IPS-20b (cell line): Measurements from ENCODE around the gene RIPPLY1.

Source experiments
- H3K27ac ChIP-seq: one replicate; pipeline ENCODE4 v1.5.1; 2013; ENCODE audit warnings: low read length
- H3K27me3 ChIP-seq: 2 replicates; pipeline ENCODE4 v1.6.1; 2013; ENCODE audit warnings: mild to moderate bottlenecking, low read length, inconsistent platforms; ENCODE audit not compliant: insufficient read depth
- H3K36me3 ChIP-seq: 2 replicates; pipeline ENCODE4 v1.6.1; 2013; ENCODE audit warnings: low read depth, mild to moderate bottlenecking, inconsistent platforms, low read length, moderate library complexity; ENCODE audit not compliant: insufficient read depth
- H3K4me1 ChIP-seq: 2 replicates; pipeline ENCODE4 v1.6.1; 2013; ENCODE audit warnings: mild to moderate bottlenecking, control low read depth, inconsistent platforms, low read length, moderate library complexity; ENCODE audit not compliant: insufficient read depth
- H3K4me3 ChIP-seq: 2 replicates; pipeline ENCODE4 v1.5.1; 2013; ENCODE audit warnings: mild to moderate bottlenecking, low read length, inconsistent platforms
- H3K9ac ChIP-seq: 2 replicates; pipeline ENCODE4 v1.6.1; 2013; ENCODE audit warnings: low read depth, mild to moderate bottlenecking, inconsistent platforms, low read length, moderate library complexity
- H3K9me3 ChIP-seq: 2 replicates; pipeline ENCODE4 v1.6.1; 2013; ENCODE audit warnings: mild to moderate bottlenecking, low read depth, low read length, inconsistent platforms; ENCODE audit not compliant: insufficient read depth

RIPPLY1 gene

DNA sequence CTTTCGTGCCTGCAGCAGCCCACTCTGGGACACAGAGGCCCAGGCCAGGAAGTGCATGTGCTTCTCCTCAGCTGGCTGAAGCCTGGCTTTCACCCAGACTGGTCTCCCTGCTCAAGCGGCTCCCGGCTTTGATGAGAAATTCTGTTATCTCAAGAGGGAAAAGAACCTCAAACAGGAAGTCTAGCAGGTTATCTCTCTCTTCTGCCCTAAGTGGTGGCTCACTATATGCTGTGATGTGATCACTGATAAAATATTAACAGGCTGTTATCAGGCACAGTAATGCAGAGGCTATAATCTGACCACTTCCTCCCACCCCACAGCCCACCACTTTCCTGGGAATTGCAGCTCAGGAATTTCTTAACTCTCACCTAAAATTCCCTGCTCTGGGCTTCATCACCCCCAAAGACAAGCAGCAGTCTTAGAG, 30.4 kb upstream of the RIPPLY1 start:
- no peaks in the 10 kb centered on the region for H3K4me1 ChIP-seq
- no peak overlapping the region for H3K4me3 ChIP-seq
- no peaks in the 10 kb centered on the region for H3K27me3 ChIP-seq
- H3K36me3 ChIP-seq, result no peaks in the 10 kb centered on the region
- H3K9ac ChIP-seq, result no peak overlapping the region
- H3K27ac ChIP-seq, result no peak overlapping the region
- no peaks in the 10 kb centered on the region for H3K9me3 ChIP-seq

DNA sequence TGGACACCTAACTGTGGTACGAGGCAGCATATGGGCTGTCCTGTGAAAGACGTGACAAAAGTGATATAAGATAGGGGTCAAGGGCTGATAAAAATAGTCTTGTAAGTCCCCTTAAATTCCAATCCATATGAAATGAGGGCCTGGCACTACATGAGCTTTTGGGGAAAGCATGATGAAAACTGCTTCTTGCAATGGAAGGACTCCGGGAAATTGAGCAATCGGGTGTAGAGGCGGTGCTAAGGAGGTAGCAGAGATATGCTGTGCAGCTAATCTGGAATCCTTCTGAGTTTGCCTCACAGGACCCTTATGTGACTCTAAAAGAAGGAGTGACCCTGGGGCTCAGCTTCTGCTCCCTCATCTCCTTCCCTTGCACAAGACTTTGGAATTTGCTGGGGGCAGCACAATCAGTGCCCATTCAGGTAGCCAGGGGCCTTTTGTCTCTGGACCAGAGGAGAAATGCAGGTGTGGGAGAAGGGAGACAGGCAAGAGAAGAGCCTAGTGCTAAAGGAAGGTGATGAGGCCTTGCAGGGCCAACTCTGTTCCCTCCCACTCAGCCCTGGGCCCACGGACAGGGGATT, 29.9 kb upstream of the RIPPLY1 start:
- Histone ChIP-seq H3K9me3 (no peaks in the 10 kb centered on the region), H3K9ac (no peak overlapping the region), H3K36me3 (no peaks in the 10 kb centered on the region), H3K4me3 (no peak overlapping the region), H3K27me3 (no peaks in the 10 kb centered on the region), H3K27ac (no peak overlapping the region), H3K4me1 (no peaks in the 10 kb centered on the region)

DNA sequence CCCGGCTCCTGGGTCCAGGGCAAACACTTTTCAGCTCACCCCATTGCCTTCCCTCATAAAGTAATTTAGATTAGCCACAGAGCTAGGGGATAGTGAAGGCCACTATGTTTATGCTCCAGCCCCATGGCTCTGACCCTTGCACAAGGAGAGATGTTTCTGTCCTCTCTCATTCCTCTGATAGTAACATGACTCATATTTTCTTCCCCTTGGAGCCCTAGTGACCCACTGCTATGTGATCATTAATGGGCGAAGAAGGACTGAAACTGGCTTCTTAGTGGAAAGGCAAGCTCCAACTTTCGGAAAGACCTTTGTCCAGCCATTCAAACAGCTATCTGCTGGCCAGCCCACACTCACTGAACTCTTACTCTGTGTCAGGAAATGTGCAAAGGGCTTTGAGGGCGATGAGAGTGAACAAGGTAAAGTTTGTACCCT, 29.4 kb upstream of the RIPPLY1 start:
- Histone ChIP-seq H3K9me3 (no peaks in the 10 kb centered on the region), H3K36me3 (no peaks in the 10 kb centered on the region), H3K27ac (no peak overlapping the region), H3K4me1 (no peaks in the 10 kb centered on the region), H3K27me3 (no peaks in the 10 kb centered on the region), H3K4me3 (no peak overlapping the region), H3K9ac (no peak overlapping the region)

DNA sequence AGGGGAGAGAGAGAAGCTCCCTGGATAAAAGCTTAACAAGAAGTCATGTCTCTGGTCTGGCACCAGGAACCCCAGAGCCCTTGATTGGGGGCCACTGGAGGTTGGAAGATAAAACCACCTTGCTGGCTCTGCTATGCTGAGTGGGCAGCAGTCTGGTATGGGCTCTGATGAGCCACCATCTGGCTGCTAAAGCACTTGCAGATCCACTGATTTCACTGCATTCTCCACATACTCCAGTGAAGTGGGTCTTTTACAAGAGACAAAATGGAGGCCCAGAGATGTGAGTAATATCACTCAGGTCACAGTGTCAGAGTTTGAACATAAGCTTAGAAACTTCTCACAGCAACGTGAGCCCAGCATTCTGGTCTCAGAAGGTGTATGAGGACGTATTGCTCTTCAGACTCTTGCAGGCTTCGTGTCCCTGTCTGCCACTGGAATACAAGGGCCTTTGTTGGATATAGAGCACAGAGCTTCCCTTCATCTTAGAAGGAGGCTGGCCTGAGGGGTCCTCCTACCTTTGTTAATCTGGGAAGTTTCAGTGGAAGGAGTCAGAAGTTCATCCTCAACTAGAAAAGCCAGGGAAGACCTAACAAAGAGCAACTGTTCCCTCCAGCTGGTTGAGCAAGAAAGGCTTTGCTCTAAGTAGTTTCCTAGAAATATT, 28.8 kb upstream of the RIPPLY1 start:
- Histone ChIP-seq H3K9me3 (no peaks in the 10 kb centered on the region), H3K27me3 (no peaks in the 10 kb centered on the region), H3K36me3 (no peaks in the 10 kb centered on the region), H3K4me3 (no peak overlapping the region), H3K27ac (no peak overlapping the region), H3K9ac (no peak overlapping the region), H3K4me1 (no peaks in the 10 kb centered on the region)

DNA sequence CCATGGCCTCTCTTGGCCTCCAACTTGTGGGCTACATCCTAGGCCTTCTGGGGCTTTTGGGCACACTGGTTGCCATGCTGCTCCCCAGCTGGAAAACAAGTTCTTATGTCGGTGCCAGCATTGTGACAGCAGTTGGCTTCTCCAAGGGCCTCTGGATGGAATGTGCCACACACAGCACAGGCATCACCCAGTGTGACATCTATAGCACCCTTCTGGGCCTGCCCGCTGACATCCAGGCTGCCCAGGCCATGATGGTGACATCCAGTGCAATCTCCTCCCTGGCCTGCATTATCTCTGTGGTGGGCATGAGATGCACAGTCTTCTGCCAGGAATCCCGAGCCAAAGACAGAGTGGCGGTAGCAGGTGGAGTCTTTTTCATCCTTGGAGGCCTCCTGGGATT, 25.1 kb upstream of the RIPPLY1 start:
- Histone ChIP-seq H3K9ac (no peak overlapping the region), H3K4me3 (no peak overlapping the region), H3K27ac (no peak overlapping the region), H3K4me1 (no peaks in the 10 kb centered on the region), H3K9me3 (no peaks in the 10 kb centered on the region), H3K36me3 (no peaks in the 10 kb centered on the region), H3K27me3 (no peaks in the 10 kb centered on the region)

DNA sequence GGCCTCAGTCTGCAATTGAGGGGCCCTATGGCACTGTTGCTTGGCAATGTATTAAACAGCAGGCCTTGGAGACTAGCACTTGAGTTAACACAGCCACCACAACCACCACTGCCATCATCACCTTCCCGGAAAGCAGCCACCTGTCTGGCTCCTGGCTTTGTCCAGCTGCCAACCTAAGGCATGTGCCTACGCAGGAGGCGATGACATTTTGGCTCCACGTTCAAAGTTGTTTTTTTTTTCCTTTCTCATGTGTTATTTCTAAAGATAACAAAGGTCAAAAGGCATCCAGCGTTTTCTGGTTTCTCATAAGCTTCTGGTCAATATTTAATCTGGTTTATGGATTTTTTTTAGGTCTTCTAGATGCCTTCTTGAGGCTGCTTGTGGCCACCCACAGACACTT, 24.6 kb upstream of the RIPPLY1 start:
- H3K4me1 ChIP-seq, result no peaks in the 10 kb centered on the region
- no peaks in the 10 kb centered on the region for H3K27me3 ChIP-seq
- H3K4me3 ChIP-seq, result no peak overlapping the region
- no peak overlapping the region for H3K27ac ChIP-seq
- H3K36me3 ChIP-seq, result no peaks in the 10 kb centered on the region
- no peaks in the 10 kb centered on the region for H3K9me3 ChIP-seq
- no peak overlapping the region for H3K9ac ChIP-seq

DNA sequence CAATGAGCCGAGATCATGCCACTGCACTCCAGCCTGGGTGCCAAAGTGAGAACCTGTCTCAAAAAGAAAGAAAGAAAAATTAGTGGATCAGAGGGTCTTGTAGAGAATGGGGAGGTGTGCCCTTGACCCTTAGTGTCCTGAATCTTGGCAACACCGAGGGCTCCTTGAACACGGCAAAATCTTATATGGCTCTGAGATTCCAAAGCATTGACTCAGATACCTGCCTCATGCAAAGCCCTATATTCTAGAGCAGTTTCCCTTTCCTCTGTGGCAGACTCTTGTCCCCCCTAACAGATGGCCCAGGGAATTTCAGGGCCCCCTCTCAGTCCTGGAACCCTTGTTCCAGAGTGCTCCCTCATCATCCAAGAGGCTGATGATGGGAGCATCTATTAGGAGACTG, 23.9 kb upstream of the RIPPLY1 start:
- Histone ChIP-seq H3K27ac (no peak overlapping the region), H3K4me3 (no peak overlapping the region), H3K4me1 (no peaks in the 10 kb centered on the region), H3K9me3 (no peaks in the 10 kb centered on the region), H3K36me3 (no peaks in the 10 kb centered on the region), H3K9ac (no peak overlapping the region), H3K27me3 (no peaks in the 10 kb centered on the region)

DNA sequence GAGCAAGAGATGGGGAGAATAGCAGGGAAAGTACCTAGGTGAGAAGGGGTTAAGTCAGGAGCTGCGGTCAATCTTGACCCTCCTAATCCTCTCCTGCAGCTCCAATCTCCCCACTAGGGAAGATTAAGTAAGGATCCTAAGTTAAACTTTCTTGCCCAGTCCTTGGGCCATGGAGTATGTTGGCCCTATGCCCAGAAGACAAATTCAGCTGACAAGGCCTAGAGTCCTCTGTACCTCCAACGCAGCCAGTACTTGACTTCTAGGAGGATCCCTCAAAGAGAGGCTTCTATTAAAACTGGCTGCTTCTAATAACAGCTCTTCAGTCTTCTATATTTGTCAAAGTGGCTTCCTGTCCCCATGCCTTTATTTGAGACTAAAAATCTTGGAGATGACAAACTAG, 18.5 kb upstream of the RIPPLY1 start:
- Histone ChIP-seq H3K36me3 (no peaks in the 10 kb centered on the region), H3K9ac (no peak overlapping the region), H3K27ac (no peak overlapping the region), H3K4me3 (no peak overlapping the region), H3K9me3 (no peaks in the 10 kb centered on the region), H3K27me3 (no peaks in the 10 kb centered on the region), H3K4me1 (no peaks in the 10 kb centered on the region; the same call in 1 of the 2 replicates)

DNA sequence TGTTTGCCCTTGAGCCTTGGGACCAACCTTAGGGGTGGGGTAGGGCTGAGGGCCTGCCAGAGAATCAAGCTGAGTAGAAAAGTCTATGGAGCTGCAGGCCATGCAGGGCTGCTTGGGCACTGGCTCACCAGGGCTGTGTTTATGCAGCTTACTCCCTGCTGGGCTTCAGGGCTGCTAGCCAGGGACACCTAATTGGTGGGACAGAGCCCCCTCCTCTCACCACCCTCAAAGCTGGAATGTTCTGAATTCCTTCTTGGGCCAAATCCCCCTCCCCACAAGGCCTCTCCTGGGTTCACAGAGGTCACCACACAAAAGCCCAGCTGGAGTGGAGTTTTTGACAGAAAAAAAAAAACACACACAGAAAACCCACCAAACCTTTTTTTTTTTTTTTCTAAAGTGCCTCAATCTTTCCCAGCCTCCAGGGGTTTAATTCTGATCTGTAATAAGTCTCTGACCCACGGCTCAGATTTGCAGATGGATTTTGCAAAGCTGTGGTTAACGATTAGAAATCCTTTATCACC, 16.9 kb upstream of the RIPPLY1 start, which contains the start of gene CLDN2:
Gene CLDN2 (plus strand): TSS at position 471 of the 521 bp plus-strand sequence. CDS start 7,827 bp downstream, outside the sequence.
- Histone ChIP-seq H3K9ac (no peak within 1 kb of the TSS), H3K4me3 (no peak within 1 kb of the TSS), H3K4me1 (no peaks in the 10 kb centered on the region; the same call in 1 of the 2 replicates), H3K36me3 (no peaks in the 10 kb centered on the region), H3K9me3 (no peaks in the 10 kb centered on the region), H3K27me3 (no peaks in the 10 kb centered on the region), H3K27ac (no peak within 1 kb of the TSS)

DNA sequence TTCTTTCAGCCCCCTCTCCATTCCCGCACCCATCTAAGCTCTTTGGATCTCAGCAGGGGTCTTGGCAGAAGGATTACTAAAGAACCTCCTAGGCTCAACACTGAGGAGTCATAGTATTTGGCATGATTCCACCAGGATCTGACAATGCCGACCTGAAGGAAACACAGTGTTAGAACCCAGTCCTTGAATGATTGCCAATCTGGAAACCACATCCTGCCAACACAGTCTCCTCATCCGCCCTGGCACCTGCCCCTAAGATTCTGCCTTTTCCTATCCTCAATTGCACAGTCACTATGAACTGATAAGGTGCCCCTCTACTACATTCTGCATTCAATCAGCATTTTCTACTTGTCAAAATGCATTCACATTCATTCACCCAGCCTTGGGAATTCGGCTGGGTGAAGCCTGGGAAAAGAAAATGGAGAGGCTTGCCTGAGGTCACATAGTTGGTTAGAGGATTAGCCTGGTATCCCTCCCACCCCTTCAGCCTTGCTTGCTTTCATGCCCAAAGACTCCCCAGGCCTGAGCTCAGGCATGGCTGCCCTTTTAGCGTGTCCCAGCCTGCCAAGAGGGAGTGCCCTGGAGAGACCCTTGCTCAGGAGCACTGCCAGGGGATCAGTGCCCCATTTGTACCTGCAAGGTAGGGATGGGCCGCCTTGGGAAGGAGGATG, 14.8 kb upstream of the RIPPLY1 start:
- Histone ChIP-seq H3K27ac (no peak overlapping the region), H3K27me3 (no peaks in the 10 kb centered on the region), H3K4me1 (no peaks in the 10 kb centered on the region; the same call in 1 of the 2 replicates), H3K9ac (no peak overlapping the region), H3K36me3 (no peaks in the 10 kb centered on the region), H3K9me3 (no peaks in the 10 kb centered on the region), H3K4me3 (no peak overlapping the region)

DNA sequence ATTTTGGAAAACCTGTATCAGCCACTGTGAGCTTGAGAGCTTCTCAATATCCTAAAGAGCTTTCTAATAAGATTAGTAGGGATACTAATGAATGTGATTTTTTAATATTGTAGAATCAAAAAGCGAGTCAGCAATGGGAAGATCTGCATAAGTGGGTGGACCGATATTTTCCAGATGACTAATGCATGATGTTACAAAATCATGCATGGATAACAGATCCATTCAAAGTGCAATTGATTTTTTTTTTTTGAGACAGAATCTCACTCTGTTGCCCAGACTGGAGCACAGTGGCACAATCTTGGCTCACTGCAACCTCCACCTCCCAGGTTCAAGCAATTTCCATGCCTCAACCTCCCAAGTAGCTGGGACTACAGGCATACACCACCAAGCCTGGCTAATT, 9.7 kb upstream of the RIPPLY1 start:
- Histone ChIP-seq H3K27ac (no peak overlapping the region), H3K4me3 (no peak overlapping the region), H3K36me3 (no peaks in the 10 kb centered on the region), H3K9me3 (no peaks in the 10 kb centered on the region), H3K4me1 (no peaks in the 10 kb centered on the region), H3K9ac (no peak overlapping the region), H3K27me3 (no peaks in the 10 kb centered on the region)

DNA sequence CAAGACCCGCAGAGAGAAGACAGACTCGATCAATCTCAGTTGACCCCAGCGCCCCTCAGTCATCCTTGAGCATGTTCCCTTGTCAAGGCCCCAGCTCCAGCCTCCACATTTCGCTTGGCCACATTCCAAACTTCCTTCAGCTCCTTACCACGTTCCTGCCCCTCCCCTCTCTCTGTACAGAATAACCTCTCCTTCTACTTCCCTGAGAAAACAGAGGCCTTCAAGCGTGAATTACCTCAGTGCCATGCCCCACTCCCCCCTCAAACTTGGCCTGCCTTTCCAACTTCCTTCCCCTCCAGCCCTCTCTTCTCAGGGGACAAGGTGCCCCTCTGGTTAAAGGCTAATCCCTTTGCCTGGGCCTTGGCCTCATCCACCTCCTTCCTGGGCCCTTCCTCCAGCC, 3.2 kb upstream of the RIPPLY1 start:
- H3K27me3 ChIP-seq, result no peaks in the 10 kb centered on the region
- no peak overlapping the region for H3K9ac ChIP-seq
- no peaks in the 10 kb centered on the region for H3K4me1 ChIP-seq
- H3K36me3 ChIP-seq, result no peaks in the 10 kb centered on the region
- no peak overlapping the region for H3K4me3 ChIP-seq
- no peaks in the 10 kb centered on the region for H3K9me3 ChIP-seq
- H3K27ac ChIP-seq, result no peak overlapping the region
